Stimulated activated CD4-positive, alpha-beta T cell treated with anti-CD3 and anti-CD28 coated beads, Interleukin-4, amount 100 ng/mL, for 24 hours (primary cell): Measurements from ENCODE around the gene RHOT1.
"Not testable (repeated sequence)": the region's sequence is repeated elsewhere in the genome, so short reads cannot be mapped to it uniquely, and the experiment has no call there.

Experiments used
- DNase-seq: peaks from one replicate; pipeline ENCODE4 v3.0.0-alpha.2; 2020

RHOT1 gene

DNA sequence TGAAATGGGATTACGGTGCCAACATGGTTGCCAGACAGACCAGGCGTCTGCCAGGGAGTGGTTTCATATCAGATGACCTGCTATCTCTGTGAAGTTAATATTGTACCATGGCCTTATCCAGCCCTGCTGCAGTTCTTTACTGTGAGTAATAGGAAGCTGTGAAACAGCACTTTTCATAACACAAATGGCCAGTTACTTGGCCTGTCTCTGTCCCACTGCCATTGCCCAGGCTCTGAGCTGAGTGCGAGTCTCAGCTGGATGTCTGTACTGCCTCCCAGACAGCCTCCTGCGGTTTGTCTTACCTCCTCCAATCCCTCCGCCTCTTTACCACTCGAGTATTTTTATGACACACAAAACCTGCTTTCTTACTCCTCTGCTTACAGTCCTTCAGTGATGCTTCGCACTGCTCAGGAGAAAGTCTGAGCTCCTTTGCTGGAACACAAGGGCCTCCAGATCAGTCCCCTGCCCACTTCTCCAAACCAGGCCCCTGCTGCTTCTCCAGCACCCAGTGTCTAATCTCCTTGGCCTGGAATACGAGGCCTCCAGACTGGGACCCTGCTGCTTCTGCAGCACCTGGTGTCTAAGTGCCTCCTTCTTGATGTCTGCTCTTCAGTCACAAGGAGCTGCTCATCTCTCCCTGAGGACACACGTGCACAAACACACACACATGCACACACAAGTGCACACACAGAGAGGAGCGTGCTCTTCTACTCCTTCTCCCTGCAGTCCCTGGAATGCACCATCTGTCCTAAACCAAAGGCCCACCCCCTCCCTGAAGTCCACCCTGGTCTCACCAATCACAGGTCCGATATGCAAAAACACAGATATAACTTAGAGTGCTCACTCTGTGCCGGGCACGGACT, 17.1 kb upstream of the RHOT1 start:
- no peak for DNase-seq

DNA sequence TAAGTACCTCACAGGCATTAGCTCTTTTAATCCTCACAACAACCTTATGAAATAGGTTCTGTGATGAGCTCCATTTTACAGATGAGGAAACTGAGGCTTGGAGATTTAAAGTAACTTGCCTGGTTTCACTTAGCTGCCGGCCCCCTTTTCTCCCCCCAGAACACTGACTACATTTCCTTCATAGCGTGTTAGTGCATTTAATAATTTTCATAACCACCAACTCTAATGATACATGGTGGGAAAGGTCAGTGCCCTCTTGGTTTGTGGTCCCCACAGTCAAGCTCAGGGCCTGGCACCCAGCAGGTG, 16.5 kb upstream of the RHOT1 start:
- DNase-seq: no peak

- no peak for DNase-seq
Measured at GRCh38 chr17:32126325-32126724, 16.0 kb upstream of the RHOT1 start.

GRCh38 chr17:32126746-32127145, 15.6 kb upstream of the RHOT1 start:
- no peak for DNase-seq

DNA sequence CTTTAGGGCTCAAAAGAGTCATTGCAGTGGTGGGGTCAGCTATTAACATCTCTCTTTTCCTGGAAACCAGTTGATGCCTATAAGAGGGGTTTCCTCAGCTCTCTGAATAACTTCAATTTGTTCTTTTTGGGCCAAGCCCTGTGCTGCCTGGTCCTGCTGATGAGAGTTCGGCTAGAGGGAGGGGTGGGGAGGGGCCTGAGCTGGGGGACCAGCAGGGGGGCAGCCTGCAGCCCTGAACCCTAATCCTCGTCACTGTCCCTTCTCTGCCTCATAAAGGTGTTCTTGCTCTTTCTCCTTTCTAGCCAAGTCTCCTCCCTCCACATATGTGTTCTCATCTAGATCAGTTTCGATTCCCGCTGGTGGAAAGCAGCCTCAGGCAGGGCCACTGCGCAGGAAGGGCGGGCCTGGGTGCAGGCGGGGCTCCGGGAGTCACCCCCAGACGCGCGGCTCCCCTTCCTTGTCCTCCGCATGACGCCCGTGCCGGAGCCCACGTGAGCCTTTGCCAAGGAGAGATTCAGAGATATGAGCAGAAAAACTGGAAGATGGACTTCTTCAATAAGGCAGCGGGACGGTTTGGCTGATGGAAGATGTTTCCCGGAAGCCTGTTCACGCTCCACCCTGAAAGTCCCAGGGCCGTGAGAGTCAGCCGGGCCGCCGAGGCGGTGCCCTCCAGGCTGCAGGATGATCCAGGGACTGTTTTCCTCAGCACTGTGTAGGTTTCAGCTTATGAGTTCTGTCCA, 15.0 kb upstream of the RHOT1 start:
- DNase-seq: peak; percentile 81

DNA sequence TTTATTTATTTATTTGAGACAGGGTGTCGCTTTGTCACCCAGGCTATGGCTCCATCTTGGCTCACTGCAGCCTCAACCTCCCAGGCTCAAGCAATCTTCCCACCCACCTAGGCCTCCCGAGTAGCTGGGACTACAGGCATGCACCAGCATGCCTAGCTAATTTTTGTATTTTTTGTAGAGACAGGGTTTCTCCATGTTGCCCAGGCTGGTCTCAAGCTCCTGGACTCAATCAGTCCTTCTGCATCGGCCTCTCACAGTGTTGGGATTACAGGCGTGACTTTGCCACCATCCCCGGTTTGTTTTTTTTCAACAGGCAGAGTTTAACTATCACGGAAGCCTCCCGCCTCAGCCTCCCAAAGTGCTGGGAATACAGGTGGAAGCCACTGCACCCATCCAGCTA, 13.8 kb upstream of the RHOT1 start:
- DNase-seq: not testable (repeated sequence)

GRCh38 chr17:32135497-32136117, 6.7 kb upstream of the RHOT1 start:
- DNase-seq: peak; percentile 11

- DNase-seq: no peak
Measured at GRCh38 chr17:32136856-32137255, 5.4 kb upstream of the RHOT1 start.

DNA sequence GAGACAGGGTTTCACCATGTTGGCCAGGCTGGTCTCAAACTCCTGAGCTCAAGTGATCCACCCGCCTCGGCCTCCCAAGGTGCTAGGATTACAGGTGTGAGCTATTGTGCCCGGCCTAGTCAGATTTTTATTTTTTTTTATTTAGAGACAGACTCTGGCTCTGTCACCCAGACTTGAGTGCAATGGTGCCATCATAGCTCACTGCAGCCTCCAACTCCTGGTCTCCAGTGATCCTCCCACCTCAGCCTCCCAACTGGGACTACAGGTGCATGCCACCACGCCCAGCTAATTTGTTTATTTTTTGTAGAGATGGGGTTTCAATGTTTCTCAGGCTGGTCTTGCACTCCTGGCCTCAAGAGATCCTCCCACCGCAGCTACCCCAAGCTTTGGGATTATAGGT, 2.8 kb upstream of the RHOT1 start:
- not testable (repeated sequence) for DNase-seq

GRCh38 chr17:32141258-32141657, 1.0 kb upstream of the RHOT1 start:
- no peak for DNase-seq

DNA sequence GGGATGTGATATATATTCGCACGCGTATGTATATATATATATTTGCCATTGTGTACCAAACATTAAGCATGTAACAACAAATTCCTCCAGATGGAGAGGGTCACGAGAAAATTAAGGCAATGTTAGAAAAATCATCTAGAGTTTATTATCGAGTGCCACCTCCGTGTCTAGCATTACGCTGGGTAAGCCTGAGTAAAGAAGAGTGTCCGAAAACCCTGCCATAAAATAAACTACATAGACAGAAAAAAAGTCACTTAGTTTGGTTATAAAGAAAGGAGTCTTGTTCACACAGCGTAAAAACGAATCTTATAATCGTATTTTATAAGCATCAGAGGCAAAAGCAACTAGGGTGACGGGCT, 644 bp upstream of the RHOT1 start:
- no peak for DNase-seq

- peak; percentile 10 for DNase-seq
Measured at GRCh38 chr17:32142857-32143526, 690 bp downstream of the RHOT1 start.

- DNase-seq: no peak
Measured at GRCh38 chr17:32143527-32143870, 1.2 kb downstream of the RHOT1 start.

- DNase-seq: not testable (repeated sequence)
Measured at GRCh38 chr17:32144442-32144841, 2.1 kb downstream of the RHOT1 start.

DNA sequence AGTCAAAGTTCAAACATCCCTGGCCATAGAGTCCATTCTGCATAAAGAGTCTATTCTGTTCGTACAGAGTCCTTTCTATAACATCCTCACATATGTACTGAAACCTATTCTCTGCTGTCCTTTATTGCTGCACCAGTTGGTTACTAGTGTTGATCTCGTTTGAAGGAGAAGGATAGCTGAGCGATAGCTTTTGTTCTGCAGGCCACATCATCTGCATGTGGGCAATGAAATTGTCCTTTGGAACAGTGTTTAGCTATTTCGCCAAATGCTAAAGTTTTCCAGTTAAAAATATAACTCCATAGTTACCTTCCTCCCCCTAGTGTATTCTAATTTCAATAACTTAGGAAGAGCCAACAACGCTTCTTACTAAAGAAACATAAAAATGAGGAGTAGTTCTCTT, 6.0 kb downstream of the RHOT1 start:
- no peak for DNase-seq

- DNase-seq: no peak
Measured at GRCh38 chr17:32150358-32150757, 8.1 kb downstream of the RHOT1 start.

DNA sequence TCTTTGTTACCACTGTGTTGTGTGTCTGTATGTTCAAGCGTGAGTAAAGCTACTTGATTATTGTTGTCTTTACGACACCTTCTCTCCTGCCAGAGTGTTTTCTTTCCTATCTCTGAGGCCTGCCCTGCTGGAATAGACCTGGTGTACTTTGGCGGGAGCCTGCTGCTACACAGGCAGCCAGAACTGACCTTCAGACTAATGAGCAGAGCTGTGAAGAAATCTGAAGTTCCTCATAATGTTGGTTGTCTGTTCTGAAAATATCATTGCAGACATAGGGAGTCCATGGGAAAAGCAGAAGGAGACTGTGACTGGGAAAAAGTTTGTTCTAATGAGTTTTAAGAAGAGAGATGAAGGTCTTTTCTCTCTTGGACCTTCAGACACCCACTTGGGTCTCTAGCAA, 9.8 kb downstream of the RHOT1 start:
- no peak for DNase-seq

GRCh38 chr17:32155896-32156295, 13.6 kb downstream of the RHOT1 start:
- no peak for DNase-seq

DNA sequence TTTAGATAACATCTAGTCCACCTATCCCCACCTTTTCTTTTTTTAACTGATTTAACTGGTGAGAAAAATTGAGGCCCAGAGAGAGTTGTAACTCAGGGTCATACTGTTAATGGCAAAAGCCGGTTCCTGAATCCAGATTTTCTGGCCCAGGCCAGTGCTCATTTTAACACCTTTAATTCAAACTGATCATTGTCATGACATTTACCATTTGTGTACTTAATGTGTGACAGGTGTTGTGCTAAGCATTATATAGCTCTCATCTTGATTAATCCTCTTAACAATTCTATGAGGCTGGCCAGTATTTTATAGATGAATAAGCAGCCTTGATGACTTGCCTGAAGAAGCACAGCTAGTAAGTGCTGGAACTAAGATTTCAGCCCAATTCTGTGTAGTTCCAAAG, 14.4 kb downstream of the RHOT1 start:
- DNase-seq: no peak

- no peak for DNase-seq
Measured at GRCh38 chr17:32157225-32157624, 14.9 kb downstream of the RHOT1 start.

GRCh38 chr17:32158870-32159585, 16.7 kb downstream of the RHOT1 start:
- DNase-seq: no peak

- no peak for DNase-seq
Measured at GRCh38 chr17:32159586-32160438, 17.5 kb downstream of the RHOT1 start.
